GM23338 (cell line): ENCODE measurements around the gene RERGL. TPM values are rescaled to one million over a fixed set of nuclear protein-coding genes. Genes with fewer than 3 reads are reported as not detected.
"Not testable (repeated sequence)": the region's sequence is repeated elsewhere in the genome, so short reads cannot be mapped to it uniquely, and the experiment has no call there.

Experiments
- ATAC-seq: fragments of 200-7000 bp; cut with Tn5 transposase; 3 replicates; pipeline ENCODE4 v1.9.1; 2020
- DNase-seq: peaks from one replicate; pipeline ENCODE4 v3.0.0-alpha.2; 2015; ENCODE audit warnings: low spot score
- H2AFZ ChIP-seq: fragments of 200-600 bp; sonication (generic); 2 replicates; pipeline ENCODE4 v1.8.0; 2016; ENCODE audit warnings: antibody characterized with exemption, mild to moderate bottlenecking, moderate library complexity
- H3F3A ChIP-seq: fragments of 200-600 bp; sonication (generic); replicated peaks from 2 replicates; pipeline ENCODE4 v1.8.0; 2017; ENCODE audit warnings: antibody characterized with exemption, mixed run types, low read depth
- H3K27ac ChIP-seq: fragments of 200-600 bp; sonication (generic); 2 replicates; pipeline ENCODE4 v1.6.1; 2016; ENCODE audit warnings: low read depth
- H3K27me3 ChIP-seq: fragments of 200-600 bp; sonication (generic); 2 replicates; pipeline ENCODE4 v1.8.0; 2016; ENCODE audit warnings: mild to moderate bottlenecking, mixed run types, moderate library complexity; ENCODE audit not compliant: insufficient read depth
- H3K36me3 ChIP-seq: fragments of 200-600 bp; sonication (generic); 2 replicates; pipeline ENCODE4 v1.8.0; 2016; ENCODE audit warnings: mild to moderate bottlenecking; ENCODE audit not compliant: insufficient read depth
- H3K4me1 ChIP-seq: fragments of 200-600 bp; sonication (generic); 2 replicates; pipeline ENCODE4 v1.8.0; 2016; ENCODE audit warnings: mild to moderate bottlenecking, moderate library complexity; ENCODE audit not compliant: insufficient read depth
- H3K4me2 ChIP-seq: fragments of 200-600 bp; sonication (generic); 2 replicates; pipeline ENCODE4 v1.7.1; 2017; ENCODE audit warnings: mixed run types
- H3K4me3 ChIP-seq: fragments of 200-600 bp; sonication (generic); 2 replicates; pipeline ENCODE4 v1.6.1; 2016; ENCODE audit warnings: mixed run types
- H3K79me2 ChIP-seq: fragments of 200-600 bp; sonication (generic); replicated peaks from 2 replicates; pipeline ENCODE4 v1.8.0; 2017; ENCODE audit warnings: mild to moderate bottlenecking; ENCODE audit not compliant: insufficient read depth
- H3K9me2 ChIP-seq: fragments of 200-600 bp; sonication (generic); 2 replicates; pipeline ENCODE4 v1.8.0; 2017; ENCODE audit not compliant: insufficient read depth
- H4K20me1 ChIP-seq: fragments of 200-600 bp; sonication (generic); replicated peaks from 2 replicates; pipeline ENCODE4 v1.8.0; 2017; ENCODE audit warnings: mild to moderate bottlenecking; ENCODE audit not compliant: insufficient read depth
- H3K27ac Mint-ChIP-seq: 2 replicates; pipeline ENCODE4 v1.8.0; 2020; ENCODE audit warnings: inconsistent platforms, mild to moderate bottlenecking, moderate library complexity, mixed read lengths
- H3K27me3 Mint-ChIP-seq: 3 replicates; pipeline ENCODE4 v1.8.0; 2022; ENCODE audit warnings: low read depth, mild to moderate bottlenecking, moderate library complexity, mixed read lengths, inconsistent platforms; ENCODE audit not compliant: insufficient read depth, poor library complexity
- H3K36me3 Mint-ChIP-seq: 3 replicates; pipeline ENCODE4 v1.8.0; 2021; ENCODE audit warnings: low read depth, mild to moderate bottlenecking, inconsistent platforms, moderate library complexity, mixed read lengths
- H3K4me1 Mint-ChIP-seq: 3 replicates; pipeline ENCODE4 v1.8.0; 2020; ENCODE audit warnings: mild to moderate bottlenecking, inconsistent platforms, mixed read lengths
- H3K4me3 Mint-ChIP-seq: 3 replicates; pipeline ENCODE4 v1.8.0; 2021; ENCODE audit warnings: moderate library complexity, mild to moderate bottlenecking, inconsistent platforms, mixed read lengths
- H3K9me3 Mint-ChIP-seq: 3 replicates; pipeline ENCODE4 v1.8.0; 2020; ENCODE audit warnings: moderate library complexity, mild to moderate bottlenecking, inconsistent platforms, mixed read lengths
- CTCF ChIP-seq, 2 experiments: fragments of 200-600 bp in 1 of 2; sonication (generic) in 1 of 2; conservative IDR thresholded peaks; 2 replicates each; pipeline versions ENCODE4 v1.5.1 to v1.6.1; 2016 to 2017; ENCODE audit warnings: antibody characterized with exemption in 2 of 2, low read depth in 2 of 2, mild to moderate bottlenecking in 2 of 2, moderate library complexity in 1 of 2
- ETS1 ChIP-seq: IDR thresholded peaks from 2 replicates; pipeline ENCODE4 v1.6.1; 2016; ENCODE audit warnings: antibody characterized with exemption
- EZH2 ChIP-seq: fragments of 200-600 bp; sonication (generic); IDR thresholded peaks from one replicate; pipeline ENCODE4 v1.8.0; 2017; ENCODE audit warnings: antibody characterized with exemption, mild to moderate bottlenecking, low read depth; ENCODE audit not compliant: unreplicated experiment
- NANOG ChIP-seq: IDR thresholded peaks from 2 replicates; pipeline ENCODE4 v1.6.1; 2016; ENCODE audit warnings: antibody characterized with exemption, borderline replicate concordance
- POLR2AphosphoS5 ChIP-seq: IDR thresholded peaks from 2 replicates; pipeline ENCODE4 v1.6.1; 2016; ENCODE audit warnings: antibody characterized with exemption, low read depth
- ZNF114 ChIP-seq: fragments of 250-450 bp; sonication (Bioruptor Pico); IDR thresholded peaks from 2 replicates; pipeline ENCODE4 v1.5.0; 2020; ENCODE audit warnings: mild to moderate bottlenecking, moderate library complexity
- polyA plus RNA-seq: library from polyadenylated mRNA; unstranded; fragments of >200 nt; fragmentation: Nextera tagmentation; extraction: Ambion mirVana; gene quantifications from 2 replicates; pipeline ENCODE4 v1.2.1, GENCODE V29; 2016
- total RNA-seq: library from RNA; depleted of rRNA; stranded (reverse); fragments of >200 nt; shearing (Covaris generic); gene quantifications from 2 replicates; pipeline ENCODE4 v1.2.3, GENCODE V29; 2014

The RERGL gene
- total and polyA plus RNA-seq, 2 experiments from 2014 or later: not detected

- not testable (repeated sequence) for H2AFZ ChIP-seq, ATAC-seq, H3F3A ChIP-seq, H3K36me3 ChIP-seq, H3K4me2 ChIP-seq, H3K9me2 ChIP-seq, H3K27me3 ChIP-seq, DNase-seq, H3K4me3 ChIP-seq, H3K27ac Mint-ChIP-seq, H3K27me3 Mint-ChIP-seq, H4K20me1 ChIP-seq, H3K27ac ChIP-seq, H3K4me3 Mint-ChIP-seq, H3K79me2 ChIP-seq
- H3K4me1 Mint-ChIP-seq: peaks cover 13% of the 10 kb centered on the region
- peaks cover 43% of the 10 kb centered on the region for H3K9me3 Mint-ChIP-seq
- H3K4me1 ChIP-seq: peaks cover 12% of the 10 kb centered on the region; the same call in 1 of the 2 replicates
- H3K36me3 Mint-ChIP-seq: peaks cover 28% of the 10 kb centered on the region; the same call in 2 of the 3 replicates
Observed at GRCh38 chr12:18062867-18063266, 27.1 kb downstream of the RERGL start.

- H3K9me3 Mint-ChIP-seq: peaks cover 26% of the 10 kb centered on the region
- ATAC-seq (no peak), DNase-seq (no peak)
- peaks cover 11% of the 10 kb centered on the region for H3K9me2 ChIP-seq
- no peaks in the 10 kb centered on the region for H3K79me2 ChIP-seq
- H3K4me3 Mint-ChIP-seq: no peak overlapping the region
- H3K4me2 ChIP-seq: no peak overlapping the region
- no peaks in the 10 kb centered on the region; the same call in 1 of the 2 replicates for H3K36me3 ChIP-seq
- H3K27me3 ChIP-seq: no peaks in the 10 kb centered on the region
- H2AFZ ChIP-seq: 0 out of 2 replicates have a peak overlapping the region, but pooled peaks have one; percentile 44
- no peak overlapping the region for H3K27ac Mint-ChIP-seq
- H3K36me3 Mint-ChIP-seq: peaks cover 15% of the 10 kb centered on the region; the same call in 2 of the 3 replicates
- H4K20me1 ChIP-seq: no peaks in the 10 kb centered on the region
- H3F3A ChIP-seq: no peaks in the 10 kb centered on the region
- H3K4me1 Mint-ChIP-seq: no peaks in the 10 kb centered on the region
- no peak overlapping the region for H3K27ac ChIP-seq
- TF ChIP-seq EZH2: no peak
- H3K4me3 ChIP-seq: no peak overlapping the region
- H3K27me3 Mint-ChIP-seq: peaks cover 2% of the 10 kb centered on the region
- H3K4me1 ChIP-seq: no peaks in the 10 kb centered on the region
Observed at GRCh38 chr12:18057051-18057450, 32.9 kb downstream of the RERGL start.

GRCh38 chr12:18054925-18055619 is 34.9 kb downstream of the RERGL start:
- H3K4me3 Mint-ChIP-seq: no peak overlapping the region
- TF ChIP-seq ETS1 (no peak), ZNF114 (CRISPR knock-in tag) (no peak), CTCF (conservative IDR thresholded peaks at IDR 0.05; ENCODE audit: low read depth in 2 of 2) (no peak), POLR2AphosphoS5 (no peak), NANOG (no peak), EZH2 (no peak)

More at GRCh38 chr12:18054925-18055619, 34.9 kb downstream of the RERGL start:
- Histone ChIP-seq H3K79me2 (no peaks in the 10 kb centered on the region), H3K27me3 (no peaks in the 10 kb centered on the region), H3K4me1 (no peaks in the 10 kb centered on the region), H3K4me3 (no peak overlapping the region), H3K4me2 (no peak overlapping the region), H3K27ac (no peak overlapping the region), H3K9me2 (peaks cover 6% of the 10 kb centered on the region; the same call in 1 of the 2 replicates), H3F3A (no peaks in the 10 kb centered on the region), H2AFZ (no peak overlapping the region), H3K36me3 (no peaks in the 10 kb centered on the region; the same call in 1 of the 2 replicates), H4K20me1 (no peaks in the 10 kb centered on the region)
- Mint-ChIP-seq H3K27me3 (peaks cover 2% of the 10 kb centered on the region), H3K4me1 (no peaks in the 10 kb centered on the region), H3K36me3 (peaks cover 4% of the 10 kb centered on the region; the same call in 1 of the 3 replicates), H3K27ac (no peak overlapping the region), H3K9me3 (peaks cover 10% of the 10 kb centered on the region; the same call in 1 of the 3 replicates)
- no peak for ATAC-seq
- DNase-seq: no peak
